ENCODE data around the gene LAMA3.

The LAMA3 gene

DNA sequence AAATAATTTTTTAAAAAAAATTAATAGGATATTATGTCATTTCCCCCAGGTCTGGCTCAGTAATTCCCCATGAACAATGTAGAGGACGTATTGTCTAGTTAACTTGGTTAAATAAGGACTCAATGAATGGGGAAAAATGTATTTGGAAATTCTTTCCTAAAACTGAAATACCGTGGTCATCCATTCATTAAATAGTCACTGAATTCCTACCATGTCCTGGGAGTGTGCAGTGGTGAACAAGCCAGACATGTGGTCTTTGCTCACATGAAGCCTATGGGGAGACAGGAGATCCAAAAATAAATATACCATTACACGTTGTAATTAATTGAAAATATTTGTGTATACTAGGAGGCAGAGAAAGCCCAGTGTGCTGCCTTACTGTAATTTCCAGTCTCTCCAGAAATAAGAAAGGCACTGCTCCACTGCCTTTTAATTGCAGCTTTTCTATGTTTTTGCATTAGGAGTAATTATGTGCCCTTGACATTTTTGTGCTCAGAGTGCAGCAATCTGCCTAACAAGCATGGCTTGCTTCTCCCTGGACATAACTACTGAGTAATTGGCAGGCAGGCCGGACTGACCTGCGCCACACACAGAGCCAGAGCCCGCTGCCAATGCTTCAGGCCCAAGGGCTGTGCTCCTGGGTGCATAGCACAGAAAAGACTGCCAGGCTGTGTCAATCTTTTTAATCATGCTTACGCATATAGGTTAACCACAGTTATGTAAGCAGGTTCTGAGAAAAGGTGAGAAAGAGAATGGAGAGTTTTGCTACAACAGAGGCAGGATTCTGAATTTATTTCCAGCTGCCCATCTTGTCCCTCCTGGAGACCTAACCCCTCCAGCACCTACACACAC lies 303.1 kb downstream of the LAMA3 start:
- peaks cover 2 to 9% (median 6%) of the 10 kb centered on the region in 5 donors for H3K4me1 ChIP-seq (ENCODE audit: control insufficient read depth in 5 of 5, insufficient read depth in 5 of 5, low read length in 5 of 5)
- H3K36me3 ChIP-seq (ENCODE audit: control insufficient read depth in 5 of 5, insufficient read depth in 5 of 5, low read length in 5 of 5), result no peaks in the 10 kb centered on the region
- H3K4me3 ChIP-seq (ENCODE audit: low read depth in 1 of 5, low read length in 5 of 5), result no peak overlapping the region
- no peaks in the 10 kb centered on the region for H3K9me3 ChIP-seq (ENCODE audit: control insufficient read depth in 5 of 5, low read length in 5 of 5)
- no peaks in the 10 kb centered on the region for H3K27me3 ChIP-seq (ENCODE audit: control insufficient read depth in 5 of 5, insufficient read depth in 4 of 5, low read length in 5 of 5)
- H3K9ac ChIP-seq (ENCODE audit: low read length in 5 of 5), result no peak overlapping the region
- peak overlapping the region; percentile 2 for H3K27ac ChIP-seq (ENCODE audit: low read depth, low read length)

DNA sequence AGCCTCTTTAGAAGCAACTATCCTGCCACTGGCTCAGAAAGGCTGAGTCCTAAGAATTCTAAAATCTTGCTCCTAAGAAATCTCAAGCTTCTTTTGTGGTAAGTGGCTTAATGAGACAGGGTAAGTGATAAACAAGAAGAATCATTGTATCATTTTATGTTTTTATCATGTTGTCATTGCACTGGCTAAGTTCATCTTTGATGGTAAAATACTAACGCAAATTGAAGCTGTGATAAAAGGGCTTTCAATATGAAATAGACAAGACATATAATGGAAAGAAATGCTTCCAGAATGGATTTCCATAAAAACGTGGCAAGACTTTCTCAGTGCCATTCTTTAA lies 303.7 kb downstream of the LAMA3 start:
- Histone ChIP-seq H3K27ac (ENCODE audit: low read depth, low read length) (peak overlapping the region; percentile 2), H3K4me3 (ENCODE audit: low read depth in 1 of 5, low read length in 5 of 5) (no peak overlapping the region)

DNA sequence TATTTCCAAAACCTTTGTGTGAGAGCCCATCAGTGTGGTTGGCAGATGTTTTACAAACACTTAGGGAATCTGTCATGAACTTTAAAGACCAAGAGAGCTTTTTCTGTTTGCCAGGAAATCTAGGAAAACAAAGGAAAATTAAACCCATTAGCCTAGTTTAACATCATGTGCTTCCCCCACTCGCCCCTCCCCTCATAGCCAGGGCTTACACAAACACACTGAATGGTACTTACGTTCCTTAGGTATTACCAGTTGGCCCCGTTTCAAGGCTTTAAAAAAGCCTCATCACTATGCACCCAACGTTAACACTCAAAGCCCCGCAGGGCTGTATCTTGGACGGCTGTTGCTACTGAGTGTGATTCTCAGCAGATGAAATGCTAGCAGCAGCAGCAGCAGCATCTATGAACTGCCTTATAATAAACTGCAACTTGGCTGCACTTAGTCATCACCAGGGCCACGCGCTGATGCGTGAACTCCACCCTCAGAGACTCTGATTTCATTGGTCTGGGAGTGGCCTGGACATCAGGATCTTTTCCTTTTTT lies 305.2 kb downstream of the LAMA3 start:
- Histone ChIP-seq H3K4me1 (ENCODE audit: control insufficient read depth in 5 of 5, insufficient read depth in 5 of 5, low read length in 5 of 5) (peaks cover 2 to 9% (median 6%) of the 10 kb centered on the region in 5 donors), H3K9me3 (ENCODE audit: control insufficient read depth in 5 of 5, low read length in 5 of 5) (no peaks in the 10 kb centered on the region), H3K27me3 (ENCODE audit: control insufficient read depth in 5 of 5, insufficient read depth in 4 of 5, low read length in 5 of 5) (no peaks in the 10 kb centered on the region), H3K4me3 (ENCODE audit: low read depth in 1 of 5, low read length in 5 of 5) (no peak overlapping the region), H3K36me3 (ENCODE audit: control insufficient read depth in 5 of 5, insufficient read depth in 5 of 5, low read length in 5 of 5) (no peaks in the 10 kb centered on the region), H3K9ac (ENCODE audit: low read length in 5 of 5) (no peak overlapping the region), H3K27ac (ENCODE audit: low read depth, low read length) (no peak overlapping the region)

More for the DNA sequence above, 303.7 kb downstream of the LAMA3 start:
- no peak overlapping the region for H3K9ac ChIP-seq (ENCODE audit: low read length in 5 of 5)
- H3K36me3 ChIP-seq (ENCODE audit: control insufficient read depth in 5 of 5, insufficient read depth in 5 of 5, low read length in 5 of 5), result no peaks in the 10 kb centered on the region
- H3K27me3 ChIP-seq (ENCODE audit: control insufficient read depth in 5 of 5, insufficient read depth in 4 of 5, low read length in 5 of 5), result no peaks in the 10 kb centered on the region
- peaks cover 2 to 9% (median 6%) of the 10 kb centered on the region in 5 donors for H3K4me1 ChIP-seq (ENCODE audit: control insufficient read depth in 5 of 5, insufficient read depth in 5 of 5, low read length in 5 of 5)
- no peaks in the 10 kb centered on the region for H3K9me3 ChIP-seq (ENCODE audit: control insufficient read depth in 5 of 5, low read length in 5 of 5)

DNA sequence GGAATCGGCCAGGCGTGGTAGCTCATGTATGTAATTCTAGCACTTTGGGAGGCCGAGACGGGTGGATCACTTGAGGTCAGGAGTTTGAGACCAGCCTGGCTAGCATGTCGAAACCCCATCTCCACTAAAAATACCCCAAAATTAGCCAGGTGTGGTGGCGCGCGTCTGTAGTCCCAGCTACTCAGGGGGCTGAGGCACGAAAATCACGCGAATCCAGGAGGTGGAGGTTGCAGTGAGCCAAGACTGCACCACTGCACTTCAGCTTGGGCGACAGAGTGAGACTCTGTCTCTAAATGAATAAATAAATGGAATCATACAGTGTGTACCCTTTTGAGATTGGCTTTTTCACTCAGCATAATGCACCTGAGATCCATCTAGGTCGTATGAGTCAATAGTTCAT lies 305.9 kb downstream of the LAMA3 start:
- Histone ChIP-seq H3K9me3 (ENCODE audit: control insufficient read depth in 5 of 5, low read length in 5 of 5) (no peaks in the 10 kb centered on the region), H3K27ac (ENCODE audit: low read depth, low read length) (no peak overlapping the region), H3K4me3 (ENCODE audit: low read depth in 1 of 5, low read length in 5 of 5) (no peak overlapping the region)

DNA sequence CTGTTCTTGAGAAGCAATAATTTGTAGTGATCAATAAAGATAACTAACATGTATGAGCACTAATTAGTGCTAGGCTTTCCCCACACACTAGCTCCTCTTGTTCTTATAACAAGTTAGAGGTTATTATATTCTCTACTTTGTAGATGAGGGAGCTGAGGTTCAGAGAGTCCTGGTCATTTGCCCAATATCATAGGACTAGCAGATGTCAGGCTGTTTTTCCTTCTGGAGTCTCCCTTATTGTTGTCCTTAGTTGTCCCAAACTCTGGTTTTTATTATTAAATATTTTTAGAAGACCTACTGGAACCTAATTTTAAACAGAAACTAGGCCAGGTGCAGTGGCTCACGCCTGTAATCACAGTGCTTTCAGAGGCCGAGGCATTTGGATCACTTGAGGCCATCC lies 308.8 kb downstream of the LAMA3 start:
- Histone ChIP-seq H3K4me3 (ENCODE audit: low read depth in 1 of 5, low read length in 5 of 5) (no peak overlapping the region), H3K9ac (ENCODE audit: low read length in 5 of 5) (no peak overlapping the region), H3K9me3 (ENCODE audit: control insufficient read depth in 5 of 5, low read length in 5 of 5) (no peaks in the 10 kb centered on the region), H3K27me3 (ENCODE audit: control insufficient read depth in 5 of 5, insufficient read depth in 4 of 5, low read length in 5 of 5) (no peaks in the 10 kb centered on the region), H3K4me1 (ENCODE audit: control insufficient read depth in 5 of 5, insufficient read depth in 5 of 5, low read length in 5 of 5) (no peaks in the 10 kb centered on the region), H3K36me3 (ENCODE audit: control insufficient read depth in 5 of 5, insufficient read depth in 5 of 5, low read length in 5 of 5) (no peaks in the 10 kb centered on the region), H3K27ac (ENCODE audit: low read depth, low read length) (no peak overlapping the region)

More for the DNA sequence above, 305.9 kb downstream of the LAMA3 start:
- H3K36me3 ChIP-seq (ENCODE audit: control insufficient read depth in 5 of 5, insufficient read depth in 5 of 5, low read length in 5 of 5), result no peaks in the 10 kb centered on the region
- peaks cover 2 to 9% (median 6%) of the 10 kb centered on the region in 5 donors for H3K4me1 ChIP-seq (ENCODE audit: control insufficient read depth in 5 of 5, insufficient read depth in 5 of 5, low read length in 5 of 5)
- no peak overlapping the region for H3K9ac ChIP-seq (ENCODE audit: low read length in 5 of 5)
- H3K27me3 ChIP-seq (ENCODE audit: control insufficient read depth in 5 of 5, insufficient read depth in 4 of 5, low read length in 5 of 5), result no peaks in the 10 kb centered on the region

DNA sequence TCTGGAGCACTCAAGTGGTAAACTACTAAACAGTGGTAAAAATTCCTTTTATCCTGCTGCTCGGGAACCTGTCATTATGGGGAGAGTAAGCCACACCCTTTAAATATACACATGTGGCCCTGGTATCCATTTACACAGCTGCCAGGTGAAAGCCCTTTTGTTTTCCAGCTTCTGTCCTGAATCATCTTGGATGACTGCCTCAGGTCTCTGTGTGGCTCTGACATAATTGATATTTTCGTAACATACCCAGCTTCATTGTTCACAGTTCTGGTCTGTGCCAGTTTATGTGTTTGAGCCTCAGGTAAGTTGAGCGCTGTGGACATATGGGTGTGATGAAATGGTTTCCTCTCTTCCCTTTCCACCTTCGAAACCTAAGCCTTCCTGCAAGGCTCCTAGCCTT lies 309.6 kb downstream of the LAMA3 start:
- Histone ChIP-seq H3K4me1 (ENCODE audit: control insufficient read depth in 5 of 5, insufficient read depth in 5 of 5, low read length in 5 of 5) (no peaks in the 10 kb centered on the region), H3K36me3 (ENCODE audit: control insufficient read depth in 5 of 5, insufficient read depth in 5 of 5, low read length in 5 of 5) (no peaks in the 10 kb centered on the region), H3K4me3 (ENCODE audit: low read depth in 1 of 5, low read length in 5 of 5) (no peak overlapping the region), H3K27me3 (ENCODE audit: control insufficient read depth in 5 of 5, insufficient read depth in 4 of 5, low read length in 5 of 5) (no peaks in the 10 kb centered on the region), H3K9me3 (ENCODE audit: control insufficient read depth in 5 of 5, low read length in 5 of 5) (no peaks in the 10 kb centered on the region), H3K27ac (ENCODE audit: low read depth, low read length) (no peak overlapping the region), H3K9ac (ENCODE audit: low read length in 5 of 5) (no peak overlapping the region)

DNA sequence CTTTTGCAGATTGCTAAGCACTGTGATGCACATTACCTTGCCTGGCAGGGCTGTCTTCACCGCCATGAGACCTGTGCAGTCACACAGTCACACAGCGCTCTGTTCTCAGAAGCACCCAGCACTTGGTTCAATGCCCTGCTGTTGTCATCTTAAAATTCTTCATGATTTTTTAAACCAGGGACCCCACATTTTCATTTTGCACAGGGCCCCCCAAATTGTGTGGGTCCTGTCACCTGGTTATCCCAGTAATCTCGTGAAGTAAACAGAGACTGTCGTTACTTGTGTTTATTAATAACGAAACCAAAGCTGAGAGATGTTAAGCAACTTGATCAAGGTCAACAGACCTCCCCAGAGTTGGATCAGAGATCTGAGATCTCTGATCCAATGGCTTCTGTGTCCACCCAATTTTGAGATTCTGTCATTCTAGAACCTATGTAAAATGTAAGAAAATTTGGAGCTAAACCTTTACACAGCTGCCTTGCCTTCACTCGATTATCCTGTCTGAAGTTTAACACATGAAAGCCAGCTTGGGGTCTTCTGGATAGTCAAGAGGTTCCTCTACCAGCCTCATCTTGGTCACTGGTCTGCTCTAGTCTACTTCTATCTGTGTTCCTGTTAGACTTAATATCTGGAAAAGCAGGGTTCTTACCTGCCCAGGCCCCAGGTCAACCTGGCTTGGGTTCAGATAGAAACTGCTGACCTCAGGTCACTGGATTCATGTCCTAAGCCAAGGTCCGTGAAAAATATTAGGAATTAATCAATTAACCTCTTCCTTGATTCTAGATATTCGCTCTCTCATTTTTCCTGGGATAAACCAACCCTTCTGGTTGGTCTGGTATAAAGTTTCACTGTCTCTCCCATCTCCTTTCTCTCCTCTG lies 311.6 kb downstream of the LAMA3 start:
- H3K4me1 ChIP-seq (ENCODE audit: control insufficient read depth in 5 of 5, insufficient read depth in 5 of 5, low read length in 5 of 5), result no peaks in the 10 kb centered on the region
- H3K27me3 ChIP-seq (ENCODE audit: control insufficient read depth in 5 of 5, insufficient read depth in 4 of 5, low read length in 5 of 5), result no peaks in the 10 kb centered on the region
- no peak overlapping the region for H3K4me3 ChIP-seq (ENCODE audit: low read depth in 1 of 5, low read length in 5 of 5)
- H3K9ac ChIP-seq (ENCODE audit: low read length in 5 of 5), result no peak overlapping the region
- no peak overlapping the region for H3K27ac ChIP-seq (ENCODE audit: low read depth, low read length)
- H3K36me3 ChIP-seq (ENCODE audit: control insufficient read depth in 5 of 5, insufficient read depth in 5 of 5, low read length in 5 of 5), result no peaks in the 10 kb centered on the region
- H3K9me3 ChIP-seq (ENCODE audit: control insufficient read depth in 5 of 5, low read length in 5 of 5), result no peaks in the 10 kb centered on the region

DNA sequence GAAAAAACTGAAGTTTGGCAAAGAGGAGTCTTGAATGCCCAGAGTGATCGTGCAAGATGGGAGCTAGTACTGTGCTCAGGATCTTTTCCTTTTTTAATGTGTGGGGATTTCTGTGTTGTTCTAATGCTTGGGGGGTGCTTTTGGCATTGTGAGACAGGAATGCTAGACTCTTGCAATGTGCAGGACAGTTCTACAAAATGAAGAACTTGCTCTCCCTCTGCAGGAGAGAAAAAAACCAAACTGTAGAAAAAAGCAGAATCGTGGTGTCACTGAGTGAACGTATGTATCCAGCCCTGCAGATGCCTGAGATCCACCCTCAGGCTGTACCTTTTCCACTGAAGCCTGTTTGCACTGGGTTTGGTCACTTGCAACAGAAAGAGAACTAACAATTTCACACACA lies 313.2 kb downstream of the LAMA3 start:
- no peak overlapping the region for H3K27ac ChIP-seq (ENCODE audit: low read depth, low read length)
- no peaks in the 10 kb centered on the region for H3K9me3 ChIP-seq (ENCODE audit: control insufficient read depth in 5 of 5, low read length in 5 of 5)
- H3K27me3 ChIP-seq (ENCODE audit: control insufficient read depth in 5 of 5, insufficient read depth in 4 of 5, low read length in 5 of 5), result no peaks in the 10 kb centered on the region
- no peak overlapping the region for H3K9ac ChIP-seq (ENCODE audit: low read length in 5 of 5)
- H3K4me1 ChIP-seq (ENCODE audit: control insufficient read depth in 5 of 5, insufficient read depth in 5 of 5, low read length in 5 of 5), result no peaks in the 10 kb centered on the region
- no peaks in the 10 kb centered on the region for H3K36me3 ChIP-seq (ENCODE audit: control insufficient read depth in 5 of 5, insufficient read depth in 5 of 5, low read length in 5 of 5)
- H3K4me3 ChIP-seq (ENCODE audit: low read depth in 1 of 5, low read length in 5 of 5), result no peak overlapping the region

DNA sequence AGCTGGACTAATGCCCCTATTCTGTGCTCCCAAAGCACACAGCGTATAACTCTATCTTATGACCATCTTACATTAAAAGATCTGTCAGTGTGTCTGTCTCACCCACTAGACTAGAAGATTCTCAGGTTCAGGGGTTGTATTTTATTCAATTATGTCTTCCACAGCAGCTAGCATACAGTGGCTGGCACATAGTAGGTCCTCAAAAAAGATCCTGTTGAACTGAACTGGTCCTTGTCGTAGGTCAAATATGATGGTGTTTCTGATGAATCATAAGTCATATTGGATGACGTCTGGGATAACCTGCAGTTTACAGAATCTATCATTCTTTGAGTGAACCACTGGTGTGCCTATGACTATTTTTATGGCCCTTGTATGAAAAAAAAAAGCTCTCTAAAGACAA lies 314.0 kb downstream of the LAMA3 start:
- no peaks in the 10 kb centered on the region for H3K27me3 ChIP-seq (ENCODE audit: control insufficient read depth in 5 of 5, insufficient read depth in 4 of 5, low read length in 5 of 5)
- no peak overlapping the region for H3K27ac ChIP-seq (ENCODE audit: low read depth, low read length)

More for the DNA sequence above, 314.0 kb downstream of the LAMA3 start:
- Histone ChIP-seq H3K9me3 (ENCODE audit: control insufficient read depth in 5 of 5, low read length in 5 of 5) (no peaks in the 10 kb centered on the region), H3K4me3 (ENCODE audit: low read depth in 1 of 5, low read length in 5 of 5) (no peak overlapping the region), H3K9ac (ENCODE audit: low read length in 5 of 5) (no peak overlapping the region), H3K36me3 (ENCODE audit: control insufficient read depth in 5 of 5, insufficient read depth in 5 of 5, low read length in 5 of 5) (no peaks in the 10 kb centered on the region), H3K4me1 (ENCODE audit: control insufficient read depth in 5 of 5, insufficient read depth in 5 of 5, low read length in 5 of 5) (no peaks in the 10 kb centered on the region)

Measured in subcutaneous abdominal adipose tissue (tissue), 5 donors.